Measurements from ENCODE around the gene TNK1.
"Not testable (repeated sequence)": the region's sequence is repeated elsewhere in the genome, so short reads cannot be mapped to it uniquely, and the experiment has no call there.

DNA sequence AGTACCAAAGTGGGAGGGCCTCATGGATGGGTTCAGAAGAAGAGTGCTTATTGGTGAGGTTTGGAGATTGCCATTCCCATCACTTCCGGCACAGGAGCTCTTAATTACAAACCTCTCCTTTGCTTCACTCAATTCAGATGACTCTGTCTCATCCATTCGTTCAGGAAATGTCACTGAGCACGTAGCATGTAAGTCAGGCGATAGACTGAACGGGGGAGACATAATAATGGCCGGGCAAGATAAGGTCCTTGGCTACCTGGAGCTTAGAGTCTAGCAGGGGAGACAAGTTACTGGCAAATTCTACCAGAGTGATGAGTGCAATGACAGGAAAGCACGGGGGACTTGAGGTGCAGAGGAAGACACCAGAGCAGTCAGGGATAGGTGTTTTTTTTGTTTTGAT, 14.9 kb upstream of the TNK1 start:
- TF ChIP-seq, protein P1, sequence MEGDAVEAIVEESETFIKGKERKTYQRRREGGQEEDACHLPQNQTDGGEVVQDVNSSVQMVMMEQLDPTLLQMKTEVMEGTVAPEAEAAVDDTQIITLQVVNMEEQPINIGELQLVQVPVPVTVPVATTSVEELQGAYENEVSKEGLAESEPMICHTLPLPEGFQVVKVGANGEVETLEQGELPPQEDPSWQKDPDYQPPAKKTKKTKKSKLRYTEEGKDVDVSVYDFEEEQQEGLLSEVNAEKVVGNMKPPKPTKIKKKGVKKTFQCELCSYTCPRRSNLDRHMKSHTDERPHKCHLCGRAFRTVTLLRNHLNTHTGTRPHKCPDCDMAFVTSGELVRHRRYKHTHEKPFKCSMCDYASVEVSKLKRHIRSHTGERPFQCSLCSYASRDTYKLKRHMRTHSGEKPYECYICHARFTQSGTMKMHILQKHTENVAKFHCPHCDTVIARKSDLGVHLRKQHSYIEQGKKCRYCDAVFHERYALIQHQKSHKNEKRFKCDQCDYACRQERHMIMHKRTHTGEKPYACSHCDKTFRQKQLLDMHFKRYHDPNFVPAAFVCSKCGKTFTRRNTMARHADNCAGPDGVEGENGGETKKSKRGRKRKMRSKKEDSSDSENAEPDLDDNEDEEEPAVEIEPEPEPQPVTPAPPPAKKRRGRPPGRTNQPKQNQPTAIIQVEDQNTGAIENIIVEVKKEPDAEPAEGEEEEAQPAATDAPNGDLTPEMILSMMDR (IDR thresholded peaks at IDR 0.05 in 8 of 11, conservative IDR thresholded peaks at IDR 0.05 in 3 of 11), result not testable (repeated sequence)
- not testable (repeated sequence) for TF ChIP-seq POLR2A, POLR2AphosphoS5 (IDR thresholded peaks at IDR 0.05)
